Calu3 (cell line): Measurements from ENCODE around the gene SERPINE1. TPM values are rescaled to one million over a fixed set of nuclear protein-coding genes. Genes with fewer than 3 reads are reported as not detected.
A peak's percentile ranks its signal among the peaks of the same experiment; 100 is the strongest.
"Not testable (repeated sequence)": the region's sequence is repeated elsewhere in the genome, so short reads cannot be mapped to it uniquely, and the experiment has no call there.

Source experiments
- BruUV-seq: library from RNA; stranded (reverse); fragments of 400-500 nt; replicated peaks from 2 replicates; lab custom pipeline; 2021; lab: Mats Ljungman, UMichigan
- CTCF ChIA-PET: fragments of 300-600 bp; sonication (Branson Sonifier 250); formaldehyde crosslinking; loops from one replicate; lab custom pipeline; 2022; ENCODE audit warnings: antibody characterized with exemption; lab: Charles Lee
- DNase-seq: peaks from one replicate; pipeline ENCODE4 v3.0.0; 2022
- H3K27ac Mint-ChIP-seq: one replicate; pipeline ENCODE4 v1.8.0; 2022; ENCODE audit warnings: mixed read lengths; ENCODE audit not compliant: unreplicated experiment
- H3K27me3 Mint-ChIP-seq: one replicate; pipeline ENCODE4 v1.8.0; 2022; ENCODE audit warnings: mixed read lengths; ENCODE audit not compliant: unreplicated experiment
- H3K36me3 Mint-ChIP-seq: one replicate; pipeline ENCODE4 v1.8.0; 2022; ENCODE audit warnings: mild to moderate bottlenecking, moderate library complexity, mixed read lengths; ENCODE audit not compliant: insufficient read depth, unreplicated experiment
- H3K4me1 Mint-ChIP-seq: one replicate; pipeline ENCODE4 v1.8.0; 2022; ENCODE audit warnings: mild to moderate bottlenecking, low read depth, mixed read lengths; ENCODE audit not compliant: unreplicated experiment
- H3K4me3 Mint-ChIP-seq: one replicate; pipeline ENCODE4 v1.8.0; 2022; ENCODE audit warnings: mild to moderate bottlenecking, low read depth, moderate library complexity, mixed read lengths; ENCODE audit not compliant: unreplicated experiment
- H3K9me3 Mint-ChIP-seq: one replicate; pipeline ENCODE4 v1.8.0; 2022; ENCODE audit warnings: low read depth, mixed read lengths; ENCODE audit not compliant: unreplicated experiment
- CTCF ChIP-seq: fragments of 200-600 bp; IDR thresholded peaks from one replicate; pipeline ENCODE4 v1.8.0; 2022; ENCODE audit warnings: antibody characterized with exemption; ENCODE audit not compliant: unreplicated experiment
- intact Hi-C: fragments of 100-400 bp; cut with micrococcal nuclease; formaldehyde crosslinking; loops from one replicate; pipeline ENCODE4 v1.10.0; 2022; ENCODE audit not compliant: unreplicated experiment
- total RNA-seq: library from RNA; stranded (reverse); gene quantifications from 2 replicates; pipeline ENCODE4 v1.2.3, GENCODE V29; 2022

The SERPINE1 gene
- total RNA-seq, 1 experiment from 2014 or later, result 1.1 TPM

GRCh38 chr7:101089876-101090275 is 37.0 kb upstream of the SERPINE1 start:
- H3K27ac Mint-ChIP-seq, result no peak overlapping the region
- no peak overlapping the region for H3K4me3 Mint-ChIP-seq
- TF ChIP-seq CTCF, result no peak
- CTCF ChIA-PET, result no interaction called here
- no peaks in the 10 kb centered on the region for H3K27me3 Mint-ChIP-seq
- no peaks in the 10 kb centered on the region for H3K9me3 Mint-ChIP-seq
- peaks cover 4% of the 10 kb centered on the region for H3K4me1 Mint-ChIP-seq
- intact Hi-C loops, result no loop called here
- peaks cover 65% of the 10 kb centered on the region for H3K36me3 Mint-ChIP-seq
- BruUV-seq, result no TSS peak
- no peak for DNase-seq

- not testable (repeated sequence) for BruUV-seq
Observed at GRCh38 chr7:101092266-101092905, 34.5 kb upstream of the SERPINE1 start.

GRCh38 chr7:101093906-101094305 is 33.0 kb upstream of the SERPINE1 start:
- no peak overlapping the region for H3K27ac Mint-ChIP-seq
- H3K4me1 Mint-ChIP-seq, result no peaks in the 10 kb centered on the region

More at GRCh38 chr7:101092266-101092905, 34.5 kb upstream of the SERPINE1 start:
- H3K27ac Mint-ChIP-seq, intact Hi-C loops, H3K4me1 Mint-ChIP-seq, CTCF ChIA-PET, H3K4me3 Mint-ChIP-seq, H3K27me3 Mint-ChIP-seq, H3K9me3 Mint-ChIP-seq, DNase-seq: not testable (repeated sequence)
- H3K36me3 Mint-ChIP-seq, result peaks cover 70% of the 10 kb centered on the region

GRCh38 chr7:101094376-101094775 is 32.5 kb upstream of the SERPINE1 start:
- intact Hi-C loops, result no loop called here
- H3K4me3 Mint-ChIP-seq, result no peak overlapping the region

More at GRCh38 chr7:101093906-101094305, 33.0 kb upstream of the SERPINE1 start:
- TF ChIP-seq CTCF, result no peak
- DNase-seq, result no peak
- intact Hi-C loops, result no loop called here
- peaks cover 56% of the 10 kb centered on the region for H3K36me3 Mint-ChIP-seq
- CTCF ChIA-PET, result no interaction called here
- BruUV-seq, result TSS peak; percentile 5
- no peaks in the 10 kb centered on the region for H3K9me3 Mint-ChIP-seq
- H3K27me3 Mint-ChIP-seq, result no peaks in the 10 kb centered on the region
- no peak overlapping the region for H3K4me3 Mint-ChIP-seq

More at GRCh38 chr7:101094376-101094775, 32.5 kb upstream of the SERPINE1 start:
- Mint-ChIP-seq H3K4me1 (no peaks in the 10 kb centered on the region), H3K27ac (no peak overlapping the region), H3K27me3 (no peaks in the 10 kb centered on the region), H3K36me3 (peaks cover 51% of the 10 kb centered on the region), H3K9me3 (no peaks in the 10 kb centered on the region)
- BruUV-seq, result no TSS peak
- no peak for DNase-seq
- no peak for TF ChIP-seq CTCF
- CTCF ChIA-PET, result interaction anchor here (0.5 to 1.4 kb wide), 5 partner anchors 9 to 300 kb away, joined by 3 to 7 read pairs (median 3); partner anchors contain the start of gene TRIM56
